Subcutaneous abdominal adipose tissue (tissue), 5 donors: Measurements from ENCODE around the gene CTNNBL1.

ENCODE experiments used
- H3K27ac ChIP-seq: one replicate; pipeline ENCODE4 v1.7.0; 2013; ENCODE audit warnings: low read depth, mild to moderate bottlenecking, inconsistent platforms, low read length, moderate library complexity
- H3K27me3 ChIP-seq, 5 donors: one replicate each; pipeline ENCODE4 v1.7.0; 2013; ENCODE audit warnings: low read length in 5 of 5, inconsistent platforms in 1 of 5; ENCODE audit not compliant: control insufficient read depth in 5 of 5, insufficient read depth in 4 of 5
- H3K36me3 ChIP-seq, 5 donors: one replicate each; pipeline ENCODE4 v1.7.0; 2013; ENCODE audit warnings: low read length in 5 of 5; ENCODE audit not compliant: control insufficient read depth in 5 of 5, insufficient read depth in 5 of 5
- H3K4me1 ChIP-seq, 5 donors: one replicate each; pipeline ENCODE4 v1.7.0; 2013; ENCODE audit warnings: low read length in 5 of 5, mild to moderate bottlenecking in 3 of 5, moderate library complexity in 1 of 5; ENCODE audit not compliant: control insufficient read depth in 5 of 5, insufficient read depth in 5 of 5
- H3K4me3 ChIP-seq, 5 donors: one replicate each; pipeline ENCODE4 v1.7.0; 2013; ENCODE audit warnings: low read length in 5 of 5, low read depth in 1 of 5
- H3K9ac ChIP-seq, 5 donors: one replicate each; pipeline ENCODE4 v1.7.0; 2013; ENCODE audit warnings: low read length in 5 of 5, mild to moderate bottlenecking in 4 of 5, moderate library complexity in 3 of 5
- H3K9me3 ChIP-seq, 5 donors: one replicate each; pipeline ENCODE4 v1.7.0; 2013; ENCODE audit warnings: low read length in 5 of 5; ENCODE audit not compliant: control insufficient read depth in 5 of 5
- donor health status: healthy.
- donor health status: healthy.
- donor health status: healthy.
- donor health status: healthy.
- donor health status: healthy.

The CTNNBL1 gene

GRCh38 chr20:37886851-37887297 lies 193.0 kb downstream of the CTNNBL1 start:
- no peaks in the 10 kb centered on the region for H3K9me3 ChIP-seq
- H3K4me3 ChIP-seq = no peak overlapping the region
- no peaks in the 10 kb centered on the region for H3K36me3 ChIP-seq
- peaks cover 0 to 23% (median 13%) of the 10 kb centered on the region in 5 donors for H3K4me1 ChIP-seq
- peaks cover 1 to 27% (median 7%) of the 10 kb centered on the region in 5 donors for H3K27me3 ChIP-seq
- no peak overlapping the region for H3K27ac ChIP-seq
- H3K9ac ChIP-seq = no peak overlapping the region

- H3K9ac ChIP-seq = no peak overlapping the region
- H3K4me1 ChIP-seq = peaks cover 0 to 23% (median 13%) of the 10 kb centered on the region in 5 donors
- no peaks in the 10 kb centered on the region for H3K9me3 ChIP-seq
- H3K27ac ChIP-seq = no peak overlapping the region
- H3K36me3 ChIP-seq = no peaks in the 10 kb centered on the region
- H3K27me3 ChIP-seq = peaks cover 0 to 18% (median 6%) of the 10 kb centered on the region in 5 donors
- H3K4me3 ChIP-seq = no peak overlapping the region
Measured at GRCh38 chr20:37888641-37889040, 194.8 kb downstream of the CTNNBL1 start.

GRCh38 chr20:37890108-37890507 lies 196.3 kb downstream of the CTNNBL1 start:
- Histone ChIP-seq H3K27ac (no peak overlapping the region), H3K9ac (no peak overlapping the region), H3K4me3 (no peak overlapping the region), H3K9me3 (no peaks in the 10 kb centered on the region), H3K27me3 (peaks cover 0 to 18% (median 4%) of the 10 kb centered on the region in 5 donors), H3K4me1 (peaks cover 0 to 23% (median 13%) of the 10 kb centered on the region in 5 donors), H3K36me3 (no peaks in the 10 kb centered on the region)

GRCh38 chr20:37890643-37891042 lies 196.8 kb downstream of the CTNNBL1 start:
- Histone ChIP-seq H3K9ac (no peak overlapping the region), H3K27ac (no peak overlapping the region), H3K9me3 (no peaks in the 10 kb centered on the region), H3K36me3 (no peaks in the 10 kb centered on the region), H3K4me3 (no peak overlapping the region), H3K4me1 (peaks cover 0 to 22% (median 13%) of the 10 kb centered on the region in 5 donors), H3K27me3 (peaks cover 0 to 16% (median 4%) of the 10 kb centered on the region in 5 donors)

- no peak overlapping the region for H3K9ac ChIP-seq
- peaks cover 0 to 8% (median 0%) of the 10 kb centered on the region in 5 donors for H3K27me3 ChIP-seq
- peaks cover 0 to 8% (median 7%) of the 10 kb centered on the region in 5 donors for H3K4me1 ChIP-seq
- H3K27ac ChIP-seq = no peak overlapping the region
- H3K4me3 ChIP-seq = no peak overlapping the region
- no peaks in the 10 kb centered on the region for H3K36me3 ChIP-seq
- H3K9me3 ChIP-seq = no peaks in the 10 kb centered on the region
Measured at GRCh38 chr20:37892001-37892400, 198.2 kb downstream of the CTNNBL1 start.

GRCh38 chr20:37893566-37894241 lies 199.9 kb downstream of the CTNNBL1 start:
- Histone ChIP-seq H3K4me1 (no peaks in the 10 kb centered on the region), H3K4me3 (no peak overlapping the region), H3K27ac (no peak overlapping the region), H3K9me3 (no peaks in the 10 kb centered on the region), H3K36me3 (no peaks in the 10 kb centered on the region), H3K9ac (no peak overlapping the region), H3K27me3 (peaks cover 0 to 3% (median 0%) of the 10 kb centered on the region in 5 donors)

GRCh38 chr20:37894454-37894853 lies 200.6 kb downstream of the CTNNBL1 start:
- no peak overlapping the region for H3K9ac ChIP-seq
- H3K4me3 ChIP-seq = no peak overlapping the region
- peaks cover 0 to 4% (median 0%) of the 10 kb centered on the region in 5 donors for H3K27me3 ChIP-seq
- no peaks in the 10 kb centered on the region for H3K36me3 ChIP-seq
- H3K9me3 ChIP-seq = no peaks in the 10 kb centered on the region
- no peaks in the 10 kb centered on the region for H3K4me1 ChIP-seq
- H3K27ac ChIP-seq = no peak overlapping the region

GRCh38 chr20:37895166-37895565 lies 201.3 kb downstream of the CTNNBL1 start:
- peaks cover 0 to 5% (median 0%) of the 10 kb centered on the region in 5 donors for H3K27me3 ChIP-seq
- H3K4me1 ChIP-seq = no peaks in the 10 kb centered on the region
- no peak overlapping the region for H3K9ac ChIP-seq
- H3K27ac ChIP-seq = no peak overlapping the region
- no peaks in the 10 kb centered on the region for H3K36me3 ChIP-seq
- H3K9me3 ChIP-seq = no peaks in the 10 kb centered on the region
- no peak overlapping the region for H3K4me3 ChIP-seq

- H3K27ac ChIP-seq = no peak overlapping the region
- H3K4me3 ChIP-seq = no peak overlapping the region
- H3K36me3 ChIP-seq = no peaks in the 10 kb centered on the region
- no peaks in the 10 kb centered on the region for H3K9me3 ChIP-seq
- H3K9ac ChIP-seq = no peak overlapping the region
- peaks cover 0 to 17% (median 12%) of the 10 kb centered on the region in 5 donors for H3K27me3 ChIP-seq
- H3K4me1 ChIP-seq = peaks cover 0 to 1% (median under 1%) of the 10 kb centered on the region in 5 donors
Measured at GRCh38 chr20:37896932-37897548, 203.2 kb downstream of the CTNNBL1 start.
